AG09309 (cell line): ENCODE data around the gene SHISA6.

Experiments
- DNase-seq: peaks from one replicate; pipeline ENCODE4 v3.0.0-alpha.2; 2010; ENCODE audit warnings: low read depth
- H3K4me3 ChIP-seq: 2 replicates; pipeline ENCODE4 v1.5.1; 2011; ENCODE audit warnings: mild to moderate bottlenecking, low read depth, low read length, moderate library complexity; ENCODE audit not compliant: control insufficient read depth
- TF ChIP-seq, protein P1 (sequence below): IDR thresholded peaks from 2 replicates; pipeline ENCODE4 v1.5.1; 2011; ENCODE audit warnings: mild to moderate bottlenecking, low read depth, low read length, inconsistent platforms; ENCODE audit not compliant: insufficient read depth, control insufficient read depth; ENCODE audit errors: missing control alignments

Gene SHISA6

DNA sequence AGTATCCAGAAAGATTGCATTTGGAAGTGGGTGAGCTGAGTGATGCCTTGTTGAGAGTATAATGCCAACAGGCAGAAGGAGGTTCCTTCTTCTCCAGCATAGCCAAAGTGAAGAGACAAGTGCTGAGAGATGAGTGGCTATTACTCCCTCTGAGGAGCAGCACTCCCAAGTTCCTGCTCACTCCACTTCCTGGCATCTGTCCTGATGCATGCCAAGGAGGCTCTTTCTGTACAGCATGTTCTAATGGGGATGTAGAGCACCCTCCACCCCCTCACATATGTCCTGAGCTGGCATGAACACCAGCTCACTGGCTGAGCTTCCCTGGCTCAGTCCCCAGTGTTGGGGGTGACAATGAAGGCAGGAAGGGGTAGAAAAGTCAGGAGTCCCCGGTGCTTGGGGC lies 313.0 kb downstream of the SHISA6 start:
- TF ChIP-seq, protein P1, sequence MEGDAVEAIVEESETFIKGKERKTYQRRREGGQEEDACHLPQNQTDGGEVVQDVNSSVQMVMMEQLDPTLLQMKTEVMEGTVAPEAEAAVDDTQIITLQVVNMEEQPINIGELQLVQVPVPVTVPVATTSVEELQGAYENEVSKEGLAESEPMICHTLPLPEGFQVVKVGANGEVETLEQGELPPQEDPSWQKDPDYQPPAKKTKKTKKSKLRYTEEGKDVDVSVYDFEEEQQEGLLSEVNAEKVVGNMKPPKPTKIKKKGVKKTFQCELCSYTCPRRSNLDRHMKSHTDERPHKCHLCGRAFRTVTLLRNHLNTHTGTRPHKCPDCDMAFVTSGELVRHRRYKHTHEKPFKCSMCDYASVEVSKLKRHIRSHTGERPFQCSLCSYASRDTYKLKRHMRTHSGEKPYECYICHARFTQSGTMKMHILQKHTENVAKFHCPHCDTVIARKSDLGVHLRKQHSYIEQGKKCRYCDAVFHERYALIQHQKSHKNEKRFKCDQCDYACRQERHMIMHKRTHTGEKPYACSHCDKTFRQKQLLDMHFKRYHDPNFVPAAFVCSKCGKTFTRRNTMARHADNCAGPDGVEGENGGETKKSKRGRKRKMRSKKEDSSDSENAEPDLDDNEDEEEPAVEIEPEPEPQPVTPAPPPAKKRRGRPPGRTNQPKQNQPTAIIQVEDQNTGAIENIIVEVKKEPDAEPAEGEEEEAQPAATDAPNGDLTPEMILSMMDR: no peak
- no peak for DNase-seq
- H3K4me3 ChIP-seq: no peak overlapping the region

DNA sequence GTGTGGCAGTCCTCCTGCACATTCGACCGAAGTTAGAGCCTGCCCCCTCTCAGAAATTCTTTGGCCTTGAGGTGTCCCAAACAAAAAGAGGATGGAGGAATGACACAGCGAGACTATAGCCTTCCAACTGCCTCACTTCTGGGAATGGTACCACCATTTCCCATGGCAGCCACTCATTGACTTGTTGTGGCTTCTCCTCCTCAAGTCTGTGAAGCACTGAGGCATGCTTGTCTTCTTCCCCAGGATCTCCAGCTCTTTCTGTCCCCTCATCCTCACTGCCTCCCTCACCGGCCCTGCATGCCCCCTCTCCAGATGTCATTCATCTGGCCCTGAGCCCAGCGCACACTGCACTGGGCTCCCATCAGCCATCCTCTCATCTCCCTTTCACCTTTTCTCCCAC lies 313.5 kb downstream of the SHISA6 start:
- no peak for DNase-seq
- TF ChIP-seq, protein P1: no peak
- H3K4me3 ChIP-seq: no peak overlapping the region

DNA sequence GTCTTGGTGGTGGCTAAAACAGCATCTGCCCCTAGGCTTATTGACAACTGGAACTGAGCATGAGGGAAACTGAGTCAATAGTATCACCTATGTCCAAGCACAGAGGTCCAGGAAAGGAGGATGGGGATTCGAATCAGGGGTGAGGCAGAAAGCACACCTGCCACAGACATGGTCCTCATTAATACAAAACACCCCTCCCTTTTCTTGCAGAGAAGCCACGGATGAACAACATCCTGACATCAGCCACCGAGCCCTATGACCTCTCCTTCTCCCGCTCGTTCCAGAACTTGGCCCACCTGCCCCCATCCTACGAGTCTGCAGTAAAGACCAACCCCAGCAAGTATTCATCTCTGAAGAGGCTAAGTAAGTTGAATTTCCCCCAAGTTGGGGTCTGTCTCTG lies 314.5 kb downstream of the SHISA6 start:
- TF ChIP-seq, protein P1: no peak
- H3K4me3 ChIP-seq: no peak overlapping the region
- DNase-seq: no peak

DNA sequence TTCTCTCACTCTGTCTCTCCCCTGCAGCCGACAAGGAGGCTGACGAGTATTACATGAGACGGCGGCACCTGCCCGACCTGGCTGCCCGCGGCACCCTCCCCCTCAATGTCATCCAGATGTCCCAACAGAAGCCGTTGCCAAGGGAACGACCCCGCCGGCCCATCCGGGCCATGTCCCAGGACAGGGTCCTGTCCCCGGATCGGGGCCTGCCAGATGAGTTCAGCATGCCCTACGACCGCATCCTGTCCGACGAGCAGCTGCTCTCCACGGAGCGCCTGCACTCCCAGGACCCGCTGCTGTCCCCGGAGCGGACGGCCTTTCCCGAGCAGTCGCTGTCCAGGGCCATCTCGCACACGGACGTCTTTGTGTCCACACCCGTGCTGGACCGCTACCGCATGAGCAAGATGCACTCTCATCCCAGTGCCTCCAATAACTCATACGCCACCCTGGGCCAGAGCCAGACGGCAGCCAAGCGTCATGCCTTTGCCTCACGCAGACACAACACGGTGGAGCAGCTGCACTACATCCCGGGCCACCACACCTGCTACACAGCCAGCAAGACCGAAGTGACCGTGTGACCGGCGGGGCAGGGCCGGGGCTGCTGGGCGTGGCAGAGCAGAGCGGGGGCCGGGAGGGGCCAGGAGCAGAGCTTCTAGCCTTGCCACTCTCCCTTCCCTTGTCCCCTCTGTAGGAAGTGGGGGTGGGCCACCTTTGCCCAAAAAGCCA lies 316.9 kb downstream of the SHISA6 start:
- H3K4me3 ChIP-seq: no peak overlapping the region
- DNase-seq: no peak
- TF ChIP-seq, protein P1: no peak

DNA sequence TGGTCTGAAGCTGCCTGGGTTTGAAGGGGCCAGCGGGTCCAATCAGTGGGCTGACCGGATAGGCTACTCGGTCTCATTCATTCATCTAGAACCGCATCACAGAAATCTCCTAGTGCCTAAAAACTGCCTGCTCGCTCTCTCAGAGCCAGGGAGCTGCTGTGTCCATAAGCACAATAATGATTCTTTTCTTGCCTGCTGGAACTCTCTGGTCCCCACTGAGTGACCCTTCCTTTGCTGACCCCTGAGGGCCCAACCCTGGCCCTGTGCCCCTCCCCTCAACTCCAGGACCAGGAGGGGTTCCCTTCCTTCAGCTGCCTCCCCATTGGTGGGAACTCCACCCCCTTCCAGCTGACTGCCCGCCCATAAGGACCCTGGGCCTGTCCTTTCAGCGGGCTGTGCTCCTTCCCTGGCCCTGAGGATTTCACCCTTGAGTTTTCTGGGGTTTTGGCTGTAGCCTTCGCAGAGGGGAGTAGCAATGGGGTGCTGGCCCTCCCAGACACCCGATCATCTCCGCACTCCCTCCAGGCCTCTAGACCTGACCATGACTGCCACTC lies 317.7 kb downstream of the SHISA6 start:
- no peak for DNase-seq
- TF ChIP-seq, protein P1: no peak
- no peak overlapping the region for H3K4me3 ChIP-seq

DNA sequence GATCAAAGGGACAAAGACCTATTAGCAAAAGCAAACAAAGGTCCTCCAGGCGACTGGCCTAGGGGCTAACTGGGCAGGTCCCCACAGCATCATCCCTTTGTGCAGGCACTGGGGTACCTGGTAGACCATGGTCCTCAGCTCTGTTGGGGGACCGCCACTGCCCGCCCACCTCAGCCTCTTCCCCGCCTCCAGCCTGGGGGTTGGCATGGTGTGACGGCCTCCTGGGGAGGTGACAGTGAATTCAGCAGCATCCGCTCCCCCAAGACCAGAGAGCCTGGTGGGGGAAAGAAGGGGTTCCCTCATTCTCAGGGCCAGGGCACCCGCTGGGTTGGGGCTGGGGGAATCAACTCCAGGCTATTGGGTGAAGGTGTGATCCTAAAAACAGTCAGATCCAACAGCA lies 318.6 kb downstream of the SHISA6 start:
- TF ChIP-seq, protein P1: no peak
- DNase-seq: no peak

More for the DNA sequence above, 318.6 kb downstream of the SHISA6 start:
- no peak overlapping the region for H3K4me3 ChIP-seq
